Measurements from ENCODE around the gene SORCS3.

Gene SORCS3

GRCh38 chr10:104966563-104967297, 325.6 kb downstream of the SORCS3 start:
- DNase-seq (ENCODE audit: insufficient read length, low spot score) (no peak), FAIRE-seq (no peak)

GRCh38 chr10:104980368-104980767, 339.3 kb downstream of the SORCS3 start:
- FAIRE-seq: no peak
- TF ChIP-seq CTCF (IDR thresholded peaks at IDR 0.05; ENCODE audit: insufficient read depth, missing control alignments): no peak
- no peak for DNase-seq (ENCODE audit: insufficient read length, low spot score)

More at GRCh38 chr10:104966563-104967297, 325.6 kb downstream of the SORCS3 start:
- no peak for TF ChIP-seq CTCF (IDR thresholded peaks at IDR 0.05; ENCODE audit: insufficient read depth, missing control alignments)

- DNase-seq (ENCODE audit: insufficient read length, low spot score) (no peak), FAIRE-seq (no peak)
- TF ChIP-seq CTCF (IDR thresholded peaks at IDR 0.05; ENCODE audit: insufficient read depth, missing control alignments): no peak
Observed at GRCh38 chr10:104981995-104982394, 340.9 kb downstream of the SORCS3 start.

GRCh38 chr10:104988686-104989085, 347.6 kb downstream of the SORCS3 start:
- DNase-seq (ENCODE audit: insufficient read length, low spot score): no peak
- no peak for FAIRE-seq
- no peak for TF ChIP-seq CTCF (IDR thresholded peaks at IDR 0.05; ENCODE audit: insufficient read depth, missing control alignments)

GRCh38 chr10:104989880-104990279, 348.8 kb downstream of the SORCS3 start:
- DNase-seq (ENCODE audit: insufficient read length, low spot score) (no peak), FAIRE-seq (no peak)
- TF ChIP-seq CTCF (IDR thresholded peaks at IDR 0.05; ENCODE audit: insufficient read depth, missing control alignments): no peak

- TF ChIP-seq CTCF (IDR thresholded peaks at IDR 0.05; ENCODE audit: insufficient read depth, missing control alignments): no peak
- no peak for FAIRE-seq
- no peak for DNase-seq (ENCODE audit: insufficient read length, low spot score)
Observed at GRCh38 chr10:104993085-104993484, 352.0 kb downstream of the SORCS3 start.

GRCh38 chr10:105001269-105001668, 360.2 kb downstream of the SORCS3 start:
- FAIRE-seq (no peak), DNase-seq (ENCODE audit: insufficient read length, low spot score) (no peak)
- TF ChIP-seq CTCF (IDR thresholded peaks at IDR 0.05; ENCODE audit: insufficient read depth, missing control alignments): no peak

Measured in D721Med (cell line).